Measurements from ENCODE around the gene FAM72A. TPM values are rescaled to one million over a fixed set of nuclear protein-coding genes. Genes with fewer than 3 reads are reported as not detected.
"Not testable (repeated sequence)": the region's sequence is repeated elsewhere in the genome, so short reads cannot be mapped to it uniquely, and the experiment has no call there.

The FAM72A gene
- total RNA-seq, 4 donors from 2014 or later, result 0.80 TPM; not detected in 3

GRCh38 chr1:206224190-206224776 lies 21.6 kb upstream of the FAM72A start:
- not testable (repeated sequence) for DNase-seq, H3K9me3 ChIP-seq, H3K4me3 ChIP-seq, H3K27me3 ChIP-seq, H3K36me3 ChIP-seq, H3K4me1 ChIP-seq, H3K27ac ChIP-seq

DNA sequence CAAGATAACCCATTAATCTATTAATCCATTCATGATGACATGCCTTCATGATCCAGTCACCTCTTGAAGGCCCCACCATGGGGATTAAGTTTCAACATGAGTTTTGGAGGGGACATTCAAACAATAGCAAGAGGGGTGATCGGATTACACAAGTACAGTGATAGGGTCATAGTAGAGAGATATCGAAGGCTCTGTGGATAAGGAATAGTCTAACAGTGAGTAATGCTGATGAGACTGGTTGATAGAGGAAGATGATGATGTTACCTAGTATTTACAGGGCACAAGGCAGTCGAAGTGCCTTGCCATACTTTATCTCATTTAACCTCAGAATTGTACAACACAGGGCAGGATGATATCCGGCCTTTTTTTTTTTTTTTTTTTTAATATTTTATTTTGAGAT lies 18.9 kb upstream of the FAM72A start:
- H3K9me3 ChIP-seq, H3K4me3 ChIP-seq, H3K27ac ChIP-seq, H3K36me3 ChIP-seq, DNase-seq, H3K4me1 ChIP-seq, H3K27me3 ChIP-seq: not testable (repeated sequence)

- H3K27me3 ChIP-seq, H3K9me3 ChIP-seq, H3K4me1 ChIP-seq, H3K27ac ChIP-seq, DNase-seq, H3K4me3 ChIP-seq, H3K36me3 ChIP-seq: not testable (repeated sequence)
Observed at GRCh38 chr1:206220332-206221000, 17.8 kb upstream of the FAM72A start.

- DNase-seq, H3K36me3 ChIP-seq, H3K27ac ChIP-seq, H3K27me3 ChIP-seq, H3K9me3 ChIP-seq, H3K4me3 ChIP-seq, H3K4me1 ChIP-seq: not testable (repeated sequence)
Observed at GRCh38 chr1:206219514-206220331, 17.1 kb upstream of the FAM72A start.

DNA sequence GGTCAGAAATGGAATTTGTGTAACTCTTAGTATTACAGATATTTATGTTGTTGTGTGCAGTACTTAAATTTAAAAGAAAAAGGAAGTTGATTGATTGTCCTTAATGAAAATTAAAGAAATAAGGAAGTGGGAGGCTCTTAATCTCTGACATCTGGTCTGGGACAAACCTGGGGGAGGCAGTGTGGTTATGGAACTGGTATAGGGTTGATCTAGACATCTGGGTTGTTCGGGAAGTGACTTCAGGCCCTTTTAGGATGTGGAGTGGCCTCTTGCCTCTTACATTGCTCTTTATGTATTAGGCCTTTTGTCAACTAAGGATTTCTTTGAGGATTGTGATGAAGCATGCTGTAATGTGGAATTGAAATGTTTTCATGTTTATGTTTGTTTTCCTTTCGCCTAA lies 16.1 kb upstream of the FAM72A start:
- not testable (repeated sequence) for H3K36me3 ChIP-seq, H3K9me3 ChIP-seq, H3K27me3 ChIP-seq, H3K4me3 ChIP-seq, H3K4me1 ChIP-seq, H3K27ac ChIP-seq, DNase-seq

DNA sequence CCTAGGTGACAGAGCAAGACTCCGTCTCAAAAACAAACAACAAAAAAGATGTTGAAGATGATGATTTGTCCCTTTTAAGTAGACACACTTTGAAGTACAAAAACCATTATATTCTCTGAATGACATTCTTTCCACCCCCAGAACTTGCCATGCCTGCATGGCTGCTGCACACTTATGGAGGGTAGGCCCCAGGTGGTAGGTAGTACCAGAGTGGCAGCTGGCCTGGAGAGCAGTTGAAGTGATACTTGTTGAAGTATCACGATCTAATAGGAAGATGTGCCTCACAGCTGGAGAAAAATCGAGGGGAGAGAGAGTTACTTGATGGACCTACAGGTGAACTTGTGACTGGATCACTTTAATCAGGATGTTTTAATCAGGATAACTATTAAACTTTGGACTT lies 15.6 kb upstream of the FAM72A start:
- H3K9me3 ChIP-seq, H3K27me3 ChIP-seq, DNase-seq, H3K4me3 ChIP-seq, H3K27ac ChIP-seq, H3K4me1 ChIP-seq, H3K36me3 ChIP-seq: not testable (repeated sequence)

DNA sequence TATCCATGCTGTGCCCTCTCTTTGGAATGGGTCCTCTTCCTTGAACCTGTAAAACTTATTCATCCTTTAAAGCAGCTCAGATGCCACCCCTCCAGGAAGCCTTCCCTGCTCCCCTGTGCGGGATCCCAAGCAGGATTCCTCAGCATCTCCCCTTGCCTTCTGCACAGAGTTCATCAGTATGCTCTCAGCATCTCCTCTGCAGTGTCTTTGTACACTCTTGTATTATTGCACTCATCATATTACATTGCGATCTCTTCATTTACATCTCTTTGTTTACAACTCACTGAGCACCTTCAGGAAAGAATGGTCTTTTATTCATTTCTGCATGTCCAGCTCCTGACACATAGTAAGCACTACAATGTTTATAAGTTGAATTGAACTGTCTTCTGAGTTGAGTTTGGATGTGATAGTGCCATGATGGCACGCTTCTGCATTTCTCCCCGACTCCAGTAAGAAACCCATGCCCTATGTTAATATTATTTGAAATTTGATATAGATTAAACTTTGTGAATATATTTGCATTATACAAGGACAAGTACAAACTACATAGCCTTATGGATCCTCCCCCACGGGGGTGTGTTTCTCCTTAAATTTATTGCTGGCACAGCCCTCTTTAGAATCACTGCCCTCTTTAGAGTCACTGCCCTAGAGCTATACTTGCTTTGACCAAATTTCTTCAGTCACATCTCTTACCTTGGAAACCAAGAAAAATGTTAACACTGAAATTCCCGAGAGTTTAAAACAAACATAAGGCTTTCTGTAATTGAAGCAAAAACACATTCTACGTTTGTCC lies 13.2 kb upstream of the FAM72A start:
- not testable (repeated sequence) for H3K36me3 ChIP-seq, DNase-seq, H3K4me3 ChIP-seq, H3K27ac ChIP-seq, H3K4me1 ChIP-seq, H3K27me3 ChIP-seq, H3K9me3 ChIP-seq

DNA sequence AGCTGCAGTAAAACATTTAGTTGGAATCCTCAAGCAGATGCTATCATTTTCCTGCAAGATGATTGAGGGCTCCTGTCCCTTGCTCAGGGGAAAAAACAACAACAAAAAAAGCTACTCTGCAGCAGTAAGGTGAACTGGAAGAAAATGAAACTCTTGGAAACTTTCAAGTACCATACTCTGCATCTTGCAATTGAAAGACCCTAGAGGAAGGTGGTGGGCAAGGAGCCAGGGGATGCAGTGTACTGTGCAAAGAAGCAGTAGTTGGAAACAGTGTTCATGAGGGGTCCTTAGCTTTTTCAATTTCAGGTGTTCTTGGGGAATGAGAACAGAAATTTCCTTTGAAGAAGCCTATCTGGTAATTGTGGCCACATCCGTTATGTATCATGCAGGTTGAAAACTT lies 8.2 kb upstream of the FAM72A start:
- not testable (repeated sequence) for H3K9me3 ChIP-seq, H3K27ac ChIP-seq, H3K4me1 ChIP-seq, DNase-seq, H3K4me3 ChIP-seq, H3K36me3 ChIP-seq, H3K27me3 ChIP-seq

DNA sequence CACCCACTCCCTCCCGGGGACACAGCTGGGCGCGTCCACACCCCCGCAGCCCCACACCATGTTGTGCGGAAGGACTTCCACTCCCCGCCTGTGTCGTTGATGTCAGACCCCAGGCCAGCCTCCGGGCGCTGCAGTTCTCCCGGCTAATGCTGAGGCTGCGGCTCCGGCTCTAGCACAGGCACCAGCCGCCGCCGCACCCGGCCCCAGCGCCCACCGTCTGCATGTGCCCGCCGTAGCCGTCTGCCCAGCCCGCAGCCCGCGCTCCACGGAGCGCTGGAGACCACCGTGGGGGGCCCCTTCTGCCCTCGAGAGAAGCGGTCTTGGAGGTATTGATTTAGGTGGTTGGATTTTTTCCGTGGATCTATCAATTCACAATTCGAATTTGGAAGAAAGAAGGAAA lies 2.9 kb upstream of the FAM72A start:
- not testable (repeated sequence) for H3K27ac ChIP-seq, H3K4me1 ChIP-seq, H3K27me3 ChIP-seq, H3K9me3 ChIP-seq, H3K36me3 ChIP-seq
- DNase-seq, result peak in 1 of 3 donors; percentile 16
- H3K4me3 ChIP-seq, result peak overlapping the region in 3 of 4 donors; percentile 27 to 34 (median 34)

- Histone ChIP-seq H3K4me3 (peak overlapping the region; percentile 35 to 59 (median 50)), H3K27ac (peak overlapping the region in 3 of 4 donors; percentile 61 to 72 (median 68))
- peak; percentile 16 to 44 (median 27) for DNase-seq
- H3K36me3 ChIP-seq, H3K4me1 ChIP-seq, H3K9me3 ChIP-seq, H3K27me3 ChIP-seq: not testable (repeated sequence)
Observed at GRCh38 chr1:206204871-206205270, 2.2 kb upstream of the FAM72A start.

GRCh38 chr1:206204159-206204511 lies 1.5 kb upstream of the FAM72A start:
- not testable (repeated sequence) for H3K27me3 ChIP-seq, H3K4me1 ChIP-seq, H3K9me3 ChIP-seq, DNase-seq, H3K36me3 ChIP-seq
- Histone ChIP-seq H3K4me3 (peak overlapping the region in 3 of 4 donors; percentile 30 to 47 (median 46)), H3K27ac (peak overlapping the region in 1 of 4 donors; percentile 59)

GRCh38 chr1:206203364-206204158 lies 922 bp upstream of the FAM72A start, which contains the start of gene SRGAP2:
Gene SRGAP2, plus strand, starts transcription at chr1:206203541. Its CDS starts 2,430 bp downstream, at chr1:206205971.
- H3K27me3 ChIP-seq, H3K9me3 ChIP-seq, H3K4me1 ChIP-seq, H3K36me3 ChIP-seq: not testable (repeated sequence)
- peak; percentile 42 to 74 (median 64) for DNase-seq
- Histone ChIP-seq H3K27ac (peak within 1 kb of the TSS; percentile 78 to 91 (median 84)), H3K4me3 (peak within 1 kb of the TSS; percentile 54 to 69 (median 62))

DNA sequence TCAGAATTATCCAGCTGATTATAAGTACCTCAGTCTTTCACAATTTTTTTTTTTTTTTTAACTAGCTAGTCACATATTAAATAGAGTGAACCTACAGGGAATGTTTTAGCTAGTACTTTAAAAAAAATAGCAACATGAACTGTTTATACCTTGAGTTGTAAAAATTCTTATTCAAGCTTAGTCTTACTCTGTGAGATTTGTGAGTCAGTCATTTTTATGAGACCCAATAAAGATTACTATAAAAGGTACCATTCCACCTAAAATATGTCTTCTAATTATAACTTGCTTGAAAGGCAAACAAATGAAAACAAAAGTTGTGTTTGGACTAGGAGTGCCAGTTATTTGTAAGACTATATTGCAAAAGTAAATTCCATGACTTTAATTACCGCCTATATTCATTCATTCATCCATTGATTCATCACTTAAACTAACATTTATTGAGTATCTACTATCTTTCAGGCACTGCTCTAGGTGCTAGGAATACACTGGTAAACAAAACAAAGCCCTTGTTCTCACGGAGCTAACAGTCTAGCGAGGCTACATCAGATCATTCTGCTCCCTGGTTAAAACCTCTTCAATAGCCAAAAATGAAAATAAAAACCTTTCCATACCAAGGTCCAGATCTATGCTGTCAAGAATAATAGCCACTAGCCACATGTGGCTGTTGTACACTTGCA lies 5.8 kb downstream of the FAM72A start:
- DNase-seq, H3K4me3 ChIP-seq, H3K9me3 ChIP-seq, H3K27ac ChIP-seq, H3K4me1 ChIP-seq, H3K36me3 ChIP-seq, H3K27me3 ChIP-seq: not testable (repeated sequence)
